Left ventricle myocardium inferior (tissue), 1 donor: ENCODE data around the gene NUSAP1. TPM values are rescaled to one million over a fixed set of nuclear protein-coding genes. Genes with fewer than 3 reads are reported as not detected.
"Not testable (repeated sequence)": the region's sequence is repeated elsewhere in the genome, so short reads cannot be mapped to it uniquely, and the experiment has no call there.

Experiments used
- DNase-seq: peaks from one replicate; pipeline ENCODE4 v3.0.0-alpha.2; 2020
- H3K27ac ChIP-seq: fragments of 200-600 bp; replicated peaks from 2 replicates; pipeline ENCODE4 v1.8.0; 2021
- H3K27me3 ChIP-seq: fragments of 200-600 bp; 2 replicates; pipeline ENCODE4 v1.8.0; 2021; ENCODE audit warnings: low read depth
- H3K36me3 ChIP-seq: fragments of 200-600 bp; 2 replicates; pipeline ENCODE4 v1.8.0; 2021
- H3K4me1 ChIP-seq: fragments of 200-600 bp; 2 replicates; pipeline ENCODE4 v1.8.0; 2021
- H3K4me3 ChIP-seq: fragments of 200-600 bp; 2 replicates; pipeline ENCODE4 v1.8.0; 2021; ENCODE audit warnings: mild to moderate bottlenecking, moderate library complexity
- H3K9me3 ChIP-seq: fragments of 200-600 bp; replicated peaks from 2 replicates; pipeline ENCODE4 v1.8.0; 2021
- intact Hi-C: fragments of 100-400 bp; cut with micrococcal nuclease; formaldehyde crosslinking; loops from one replicate; pipeline ENCODE4 v1.11.0; 2022
- total RNA-seq: library from RNA; stranded (reverse); fragmentation: NEBNext Ultra II Directional; extraction: Animal tissue kit (Norgen Biotek cat#: 25700); gene quantifications from one replicate; pipeline ENCODE4 v1.2.1, GENCODE V29; 2021
- TF ChIP-seq, protein P1 (sequence below): fragments of 200-600 bp; IDR thresholded peaks from 2 replicates; pipeline ENCODE4 v1.8.0; 2021; ENCODE audit warnings: antibody characterized with exemption, mild to moderate bottlenecking, borderline replicate concordance
- donor health status: DM: no; HTN: yes; CAD: no; lungs with severe emphysema.

Gene NUSAP1
- total RNA-seq, 1 donor from 2014 or later = 2.6 TPM

DNA sequence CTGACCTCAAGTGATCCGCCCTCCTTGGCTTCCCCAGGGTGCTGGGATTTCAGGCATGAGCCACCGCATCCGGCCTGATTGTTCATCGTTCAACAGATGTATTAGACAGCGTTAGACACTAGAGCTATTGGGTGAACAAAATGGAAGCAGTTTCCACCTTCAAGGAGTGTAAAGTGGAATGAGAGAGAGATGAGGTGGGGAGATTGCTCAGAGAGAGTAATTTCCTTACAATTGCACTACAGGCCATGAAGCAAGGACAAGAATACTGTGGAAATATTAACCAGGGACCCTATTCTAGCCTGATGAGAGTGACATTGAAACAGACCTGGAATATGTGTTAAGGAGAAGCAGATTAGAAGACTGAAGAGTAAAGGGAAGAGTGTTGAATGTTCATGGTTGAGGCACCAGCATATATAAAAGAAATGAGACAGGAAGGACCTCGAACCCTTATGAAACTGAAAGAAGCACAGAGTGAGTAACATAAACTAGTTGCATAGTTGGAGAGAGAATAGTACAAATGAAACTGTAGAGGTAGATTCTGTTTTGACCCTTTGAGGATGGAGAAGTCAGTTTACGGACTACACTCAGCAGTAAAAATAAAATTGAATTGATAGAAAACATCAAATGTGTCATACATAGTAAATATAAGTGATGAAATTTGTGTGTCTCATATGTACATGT is 91.4 kb downstream of the NUSAP1 start:
- DNase-seq = no peak
- Histone ChIP-seq H3K9me3 (no peaks in the 10 kb centered on the region), H3K4me1 (peaks cover 4% of the 10 kb centered on the region), H3K36me3 (peaks cover 3% of the 10 kb centered on the region), H3K27ac (no peak overlapping the region), H3K4me3 (no peak overlapping the region), H3K27me3 (no peaks in the 10 kb centered on the region)
- TF ChIP-seq, protein P1, sequence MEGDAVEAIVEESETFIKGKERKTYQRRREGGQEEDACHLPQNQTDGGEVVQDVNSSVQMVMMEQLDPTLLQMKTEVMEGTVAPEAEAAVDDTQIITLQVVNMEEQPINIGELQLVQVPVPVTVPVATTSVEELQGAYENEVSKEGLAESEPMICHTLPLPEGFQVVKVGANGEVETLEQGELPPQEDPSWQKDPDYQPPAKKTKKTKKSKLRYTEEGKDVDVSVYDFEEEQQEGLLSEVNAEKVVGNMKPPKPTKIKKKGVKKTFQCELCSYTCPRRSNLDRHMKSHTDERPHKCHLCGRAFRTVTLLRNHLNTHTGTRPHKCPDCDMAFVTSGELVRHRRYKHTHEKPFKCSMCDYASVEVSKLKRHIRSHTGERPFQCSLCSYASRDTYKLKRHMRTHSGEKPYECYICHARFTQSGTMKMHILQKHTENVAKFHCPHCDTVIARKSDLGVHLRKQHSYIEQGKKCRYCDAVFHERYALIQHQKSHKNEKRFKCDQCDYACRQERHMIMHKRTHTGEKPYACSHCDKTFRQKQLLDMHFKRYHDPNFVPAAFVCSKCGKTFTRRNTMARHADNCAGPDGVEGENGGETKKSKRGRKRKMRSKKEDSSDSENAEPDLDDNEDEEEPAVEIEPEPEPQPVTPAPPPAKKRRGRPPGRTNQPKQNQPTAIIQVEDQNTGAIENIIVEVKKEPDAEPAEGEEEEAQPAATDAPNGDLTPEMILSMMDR = no peak
- intact Hi-C loops = no loop called here

DNA sequence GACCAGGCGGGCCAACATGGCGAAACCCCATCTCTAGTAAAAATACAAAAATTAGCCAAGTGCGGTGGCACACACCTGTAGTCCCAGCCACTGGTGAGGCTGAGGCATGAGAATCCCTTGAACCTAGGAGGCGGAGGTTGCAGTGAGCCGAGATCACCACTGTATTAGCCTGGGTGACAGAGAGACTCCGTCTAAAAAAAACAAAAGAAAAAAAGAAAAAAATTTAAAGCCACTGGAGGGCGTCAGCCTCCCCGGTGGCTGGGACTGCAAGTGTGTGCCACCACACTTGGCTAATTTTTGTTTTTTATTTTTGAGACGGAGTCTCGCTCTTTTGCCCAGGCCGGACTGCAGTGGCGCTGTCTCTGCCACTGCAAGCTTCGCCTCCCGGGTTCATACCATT is 92.1 kb downstream of the NUSAP1 start:
- H3K36me3 ChIP-seq = peaks cover 3% of the 10 kb centered on the region
- intact Hi-C loops = no loop called here

DNA sequence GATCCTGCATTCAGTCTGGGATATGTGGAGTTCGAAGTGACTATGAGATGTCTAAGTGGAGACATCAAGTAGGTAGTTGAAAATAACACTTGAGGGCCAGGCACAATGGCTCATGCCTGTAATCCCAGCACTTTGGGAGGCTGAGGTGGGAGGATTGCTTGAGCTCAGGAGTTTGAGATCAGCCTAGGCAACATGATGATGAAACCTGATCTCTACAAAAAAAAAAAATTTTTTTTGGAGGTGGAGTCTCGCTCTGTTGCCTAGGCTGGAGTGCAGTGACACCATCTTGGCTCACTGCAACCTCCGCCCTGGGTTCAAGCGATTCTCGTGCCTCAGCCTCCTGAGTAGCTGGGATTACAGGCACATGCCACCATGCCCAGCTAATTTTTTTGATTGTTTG is 93.2 kb downstream of the NUSAP1 start:
- intact Hi-C loops, H3K36me3 ChIP-seq, H3K27me3 ChIP-seq, H3K9me3 ChIP-seq, H3K4me3 ChIP-seq, H3K4me1 ChIP-seq, H3K27ac ChIP-seq, DNase-seq: not testable (repeated sequence)

More for the DNA sequence above, 92.1 kb downstream of the NUSAP1 start:
- H3K9me3 ChIP-seq = no peaks in the 10 kb centered on the region
- no peak overlapping the region for H3K4me3 ChIP-seq
- DNase-seq = no peak
- no peaks in the 10 kb centered on the region for H3K27me3 ChIP-seq
- no peak overlapping the region for H3K27ac ChIP-seq
- TF ChIP-seq, protein P1 = no peak
- peaks cover 9% of the 10 kb centered on the region for H3K4me1 ChIP-seq

DNA sequence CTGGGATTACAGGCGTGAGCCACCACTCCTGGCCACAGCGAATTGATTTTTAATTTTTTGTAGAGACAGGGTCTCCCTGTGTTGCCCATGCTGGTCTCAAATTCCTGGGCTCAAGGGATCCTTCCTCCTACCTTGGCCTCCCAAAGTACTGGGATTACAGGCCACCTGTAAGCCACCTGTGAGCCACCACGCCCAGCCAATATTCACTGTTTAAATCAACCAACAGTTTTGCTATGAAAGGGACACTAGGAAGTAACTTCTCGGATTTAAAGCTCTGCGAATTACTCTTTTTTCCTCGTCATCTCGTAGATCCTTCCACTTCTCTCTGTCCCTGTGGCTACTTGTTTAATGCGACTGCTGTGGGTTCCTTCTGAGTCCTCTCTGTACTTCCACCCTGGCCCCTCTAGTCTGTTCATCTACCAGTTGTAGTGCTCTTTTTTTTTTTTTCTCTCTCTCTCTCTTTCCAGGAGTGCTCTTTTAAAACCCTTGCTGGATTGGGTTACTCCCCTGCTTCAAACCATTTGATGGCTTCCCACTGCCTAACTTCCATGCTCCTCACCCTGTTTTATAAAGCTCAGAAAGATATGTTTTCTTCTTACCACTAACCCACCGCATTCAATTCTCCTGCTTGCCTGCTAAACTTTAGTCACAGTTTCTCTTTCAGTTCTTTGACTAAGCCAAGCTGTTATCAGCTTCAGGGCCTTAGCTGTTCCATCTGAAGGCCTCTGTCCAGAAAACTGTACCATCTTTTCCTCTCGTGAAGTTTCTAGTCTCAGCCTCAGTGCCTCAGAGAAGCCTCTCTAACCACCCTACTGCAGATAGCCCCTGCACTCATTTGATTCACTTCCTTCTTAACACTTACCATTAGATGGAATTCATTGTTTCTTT is 96.6 kb downstream of the NUSAP1 start:
- Histone ChIP-seq H3K27me3 (no peaks in the 10 kb centered on the region), H3K4me1 (peaks cover 9% of the 10 kb centered on the region), H3K9me3 (no peaks in the 10 kb centered on the region), H3K27ac (no peak overlapping the region), H3K4me3 (no peak overlapping the region), H3K36me3 (no peaks in the 10 kb centered on the region)
- TF ChIP-seq, protein P1 = no peak
- intact Hi-C loops = no loop called here
- DNase-seq = no peak

Other genes starting within 250 kb of the NUSAP1 start
- gene INO80, start 216.6 kb upstream of the NUSAP1 start, total RNA-seq = 8.6 TPM
- not detected for gene EXD1, start 102.1 kb upstream of the NUSAP1 start, total RNA-seq
- gene CHP1, start 101.6 kb upstream of the NUSAP1 start, total RNA-seq = 124 TPM
- gene OIP5, start 290 bp upstream of the NUSAP1 start, total RNA-seq = 0.19 TPM
- gene NDUFAF1, start 69.6 kb downstream of the NUSAP1 start, total RNA-seq = 61.2 TPM
- 23.4 TPM for gene RTF1, start 84.2 kb downstream of the NUSAP1 start, total RNA-seq
- 1.9 TPM for gene ITPKA, start 161.0 kb downstream of the NUSAP1 start, total RNA-seq
- gene LTK, start 180.9 kb downstream of the NUSAP1 start, total RNA-seq = 1.2 TPM
- gene RPAP1, start 211.4 kb downstream of the NUSAP1 start, total RNA-seq = 25.6 TPM
- gene TYRO3, start 226.3 kb downstream of the NUSAP1 start, total RNA-seq = 3.3 TPM